ENCODE data around the gene AGTRAP.

The AGTRAP gene

GRCh38 chr1:11736746-11737639 lies 1.1 kb downstream of the AGTRAP start:
- DNase-seq, result peak; percentile 39

- no peak for DNase-seq
Observed at GRCh38 chr1:11738096-11738495, 2.2 kb downstream of the AGTRAP start.

- no peak for DNase-seq
Observed at GRCh38 chr1:11738783-11739182, 2.8 kb downstream of the AGTRAP start.

- no peak for DNase-seq
Observed at GRCh38 chr1:11740258-11741192, 4.6 kb downstream of the AGTRAP start.

GRCh38 chr1:11741482-11741881 lies 5.5 kb downstream of the AGTRAP start:
- DNase-seq, result no peak

GRCh38 chr1:11741919-11742558 lies 6.1 kb downstream of the AGTRAP start:
- no peak for DNase-seq

- no peak for DNase-seq
Observed at GRCh38 chr1:11744287-11744686, 8.4 kb downstream of the AGTRAP start.

GRCh38 chr1:11746092-11746491 lies 10.2 kb downstream of the AGTRAP start:
- DNase-seq, result no peak

GRCh38 chr1:11746795-11747487 lies 11.0 kb downstream of the AGTRAP start:
- no peak for DNase-seq

GRCh38 chr1:11748294-11749202 lies 12.6 kb downstream of the AGTRAP start:
- no peak for DNase-seq

GRCh38 chr1:11749203-11749689 lies 13.3 kb downstream of the AGTRAP start:
- peak; percentile 44 for DNase-seq

- DNase-seq, result no peak
Observed at GRCh38 chr1:11749996-11750395, 14.1 kb downstream of the AGTRAP start.

GRCh38 chr1:11751087-11751486 lies 15.2 kb downstream of the AGTRAP start:
- DNase-seq, result no peak

GRCh38 chr1:11752359-11753088 lies 16.6 kb downstream of the AGTRAP start:
- no peak for DNase-seq

- no peak for DNase-seq
Observed at GRCh38 chr1:11753555-11754208, 17.7 kb downstream of the AGTRAP start.

GRCh38 chr1:11757047-11757446 lies 21.1 kb downstream of the AGTRAP start:
- DNase-seq, result no peak

GRCh38 chr1:11759791-11760190 lies 23.9 kb downstream of the AGTRAP start:
- DNase-seq, result no peak

- DNase-seq, result no peak
Observed at GRCh38 chr1:11761285-11761684, 25.3 kb downstream of the AGTRAP start.

GRCh38 chr1:11761988-11762406 lies 26.1 kb downstream of the AGTRAP start, which contains the start of gene C1orf167:
Gene C1orf167, plus strand, starts transcription at chr1:11762193. Its CDS starts 2,208 bp downstream, at chr1:11764401.
- DNase-seq, result peak; percentile 31

GRCh38 chr1:11764115-11764514 lies 28.2 kb downstream of the AGTRAP start:
- DNase-seq, result no peak

Measured in activated CD8-positive, alpha-beta memory T cell treated with anti-CD3 and anti-CD28 coated beads, Interleukin-2, amount 50 U/mL, for 4 hours (primary cell).